SK-N-SH treated with all-trans-retinoic acid at 6 μM for 48 hours (cell line): ENCODE data around the gene FPGT.

Experiments used
- CREB5 ChIP-seq: fragments of 250-450 bp; sonication (Bioruptor Pico); IDR thresholded peaks from 2 replicates; pipeline ENCODE4 v1.5.1; 2020; ENCODE audit warnings: low read depth, mild to moderate bottlenecking, moderate library complexity
- CSDC2 ChIP-seq: fragments of 250-450 bp; sonication (Bioruptor Pico); IDR thresholded peaks from 2 replicates; pipeline ENCODE4 v1.5.0; 2020; ENCODE audit warnings: mild to moderate bottlenecking, moderate library complexity
- ESRRG ChIP-seq: fragments of 250-450 bp; sonication (Bioruptor Pico); IDR thresholded peaks from 2 replicates; pipeline ENCODE4 v1.6.1; 2021; ENCODE audit warnings: mild to moderate bottlenecking
- ISL1 ChIP-seq: fragments of 250-450 bp; sonication (Bioruptor Pico); IDR thresholded peaks from 2 replicates; pipeline ENCODE4 v2.1.2; 2022; ENCODE audit warnings: mild to moderate bottlenecking, moderate library complexity
- POU6F1 ChIP-seq: fragments of 250-450 bp; sonication (Bioruptor Pico); IDR thresholded peaks from 2 replicates; pipeline ENCODE4 v1.8.0; 2021; ENCODE audit warnings: low read depth, mild to moderate bottlenecking, moderate library complexity, borderline replicate concordance
- RARB ChIP-seq: fragments of 250-450 bp; sonication (Bioruptor Pico); IDR thresholded peaks from 2 replicates; pipeline ENCODE4 v1.8.0; 2021; ENCODE audit warnings: mild to moderate bottlenecking, moderate library complexity
- TCF4 ChIP-seq: fragments of 250-450 bp; sonication (Bioruptor Pico); IDR thresholded peaks from 2 replicates; pipeline ENCODE4 v1.8.0; 2021; ENCODE audit warnings: mild to moderate bottlenecking, moderate library complexity, borderline replicate concordance
- ZC3H10 ChIP-seq: fragments of 250-450 bp; sonication (Bioruptor Pico); IDR thresholded peaks from 2 replicates; pipeline ENCODE4 v1.5.1; 2021; ENCODE audit warnings: mild to moderate bottlenecking, moderate library complexity
- ZFP30 ChIP-seq: fragments of 450-650 bp; formaldehyde crosslinking; IDR thresholded peaks from 2 replicates; pipeline ENCODE4 v1.5.0; 2022; ENCODE audit warnings: mild to moderate bottlenecking, moderate library complexity
- ZNF565 ChIP-seq: fragments of 450-650 bp; formaldehyde crosslinking; conservative IDR thresholded peaks from 2 replicates; pipeline ENCODE4 v1.5.0; 2020; ENCODE audit warnings: low read depth, mild to moderate bottlenecking, moderate library complexity
- ZNF8 ChIP-seq: fragments of 450-650 bp; formaldehyde crosslinking; IDR thresholded peaks from 2 replicates; pipeline ENCODE4 v1.5.0; 2020; ENCODE audit warnings: mild to moderate bottlenecking, moderate library complexity
- TF ChIP-seq, protein P1 (sequence below): fragments of 250-450 bp; sonication (Bioruptor Pico); IDR thresholded peaks from 2 replicates; pipeline ENCODE4 v1.8.0; 2020; ENCODE audit warnings: mild to moderate bottlenecking, moderate library complexity, borderline replicate concordance
- TF ChIP-seq, protein P2 (sequence below): fragments of 250-450 bp; sonication (Bioruptor Pico); IDR thresholded peaks from 2 replicates; pipeline ENCODE4 v1.5.0; 2020; ENCODE audit warnings: mild to moderate bottlenecking, moderate library complexity

DNA sequence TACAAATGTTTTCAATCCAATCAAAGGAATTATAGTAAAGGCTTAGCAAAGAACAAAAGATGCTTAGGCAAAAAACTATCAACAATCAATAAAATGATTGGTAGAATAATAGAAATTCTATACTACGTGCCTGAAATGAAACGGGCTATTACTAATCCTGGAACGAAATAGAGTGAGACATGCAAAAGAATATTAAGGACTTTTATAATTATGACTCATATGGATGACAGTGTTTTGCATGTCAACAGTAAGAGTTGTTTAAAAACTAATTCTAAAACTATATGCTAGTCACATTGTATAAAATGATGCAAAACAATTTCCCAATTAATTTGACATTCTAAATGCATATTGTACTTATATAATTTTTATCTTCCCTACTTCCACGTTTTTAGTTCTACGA lies 35.7 kb upstream of the FPGT start:
- TF ChIP-seq, protein P1, sequence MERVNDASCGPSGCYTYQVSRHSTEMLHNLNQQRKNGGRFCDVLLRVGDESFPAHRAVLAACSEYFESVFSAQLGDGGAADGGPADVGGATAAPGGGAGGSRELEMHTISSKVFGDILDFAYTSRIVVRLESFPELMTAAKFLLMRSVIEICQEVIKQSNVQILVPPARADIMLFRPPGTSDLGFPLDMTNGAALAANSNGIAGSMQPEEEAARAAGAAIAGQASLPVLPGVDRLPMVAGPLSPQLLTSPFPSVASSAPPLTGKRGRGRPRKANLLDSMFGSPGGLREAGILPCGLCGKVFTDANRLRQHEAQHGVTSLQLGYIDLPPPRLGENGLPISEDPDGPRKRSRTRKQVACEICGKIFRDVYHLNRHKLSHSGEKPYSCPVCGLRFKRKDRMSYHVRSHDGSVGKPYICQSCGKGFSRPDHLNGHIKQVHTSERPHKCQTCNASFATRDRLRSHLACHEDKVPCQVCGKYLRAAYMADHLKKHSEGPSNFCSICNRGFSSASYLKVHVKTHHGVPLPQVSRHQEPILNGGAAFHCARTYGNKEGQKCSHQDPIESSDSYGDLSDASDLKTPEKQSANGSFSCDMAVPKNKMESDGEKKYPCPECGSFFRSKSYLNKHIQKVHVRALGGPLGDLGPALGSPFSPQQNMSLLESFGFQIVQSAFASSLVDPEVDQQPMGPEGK (CRISPR knock-in tag): no peak
- TF ChIP-seq RARB (CRISPR knock-in tag) (no peak), ZNF565 (no peak), ZFP30 (CRISPR knock-in tag) (no peak), ISL1 (CRISPR knock-in tag) (no peak), POU6F1 (CRISPR knock-in tag) (no peak), TCF4 (no peak), ZC3H10 (no peak), CREB5 (no peak), ZNF8 (CRISPR knock-in tag) (no peak), CSDC2 (CRISPR knock-in tag) (no peak), ESRRG (CRISPR knock-in tag) (no peak)
- TF ChIP-seq, protein P2, sequence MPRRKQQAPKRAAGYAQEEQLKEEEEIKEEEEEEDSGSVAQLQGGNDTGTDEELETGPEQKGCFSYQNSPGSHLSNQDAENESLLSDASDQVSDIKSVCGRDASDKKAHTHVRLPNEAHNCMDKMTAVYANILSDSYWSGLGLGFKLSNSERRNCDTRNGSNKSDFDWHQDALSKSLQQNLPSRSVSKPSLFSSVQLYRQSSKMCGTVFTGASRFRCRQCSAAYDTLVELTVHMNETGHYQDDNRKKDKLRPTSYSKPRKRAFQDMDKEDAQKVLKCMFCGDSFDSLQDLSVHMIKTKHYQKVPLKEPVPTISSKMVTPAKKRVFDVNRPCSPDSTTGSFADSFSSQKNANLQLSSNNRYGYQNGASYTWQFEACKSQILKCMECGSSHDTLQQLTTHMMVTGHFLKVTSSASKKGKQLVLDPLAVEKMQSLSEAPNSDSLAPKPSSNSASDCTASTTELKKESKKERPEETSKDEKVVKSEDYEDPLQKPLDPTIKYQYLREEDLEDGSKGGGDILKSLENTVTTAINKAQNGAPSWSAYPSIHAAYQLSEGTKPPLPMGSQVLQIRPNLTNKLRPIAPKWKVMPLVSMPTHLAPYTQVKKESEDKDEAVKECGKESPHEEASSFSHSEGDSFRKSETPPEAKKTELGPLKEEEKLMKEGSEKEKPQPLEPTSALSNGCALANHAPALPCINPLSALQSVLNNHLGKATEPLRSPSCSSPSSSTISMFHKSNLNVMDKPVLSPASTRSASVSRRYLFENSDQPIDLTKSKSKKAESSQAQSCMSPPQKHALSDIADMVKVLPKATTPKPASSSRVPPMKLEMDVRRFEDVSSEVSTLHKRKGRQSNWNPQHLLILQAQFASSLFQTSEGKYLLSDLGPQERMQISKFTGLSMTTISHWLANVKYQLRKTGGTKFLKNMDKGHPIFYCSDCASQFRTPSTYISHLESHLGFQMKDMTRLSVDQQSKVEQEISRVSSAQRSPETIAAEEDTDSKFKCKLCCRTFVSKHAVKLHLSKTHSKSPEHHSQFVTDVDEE (CRISPR knock-in tag): no peak
